ENCODE data around the gene FPR3. TPM values are rescaled to one million over a fixed set of nuclear protein-coding genes. Genes with fewer than 3 reads are reported as not detected.

Gene FPR3
- total RNA-seq, 1 experiment from 2014 or later: not detected

DNA sequence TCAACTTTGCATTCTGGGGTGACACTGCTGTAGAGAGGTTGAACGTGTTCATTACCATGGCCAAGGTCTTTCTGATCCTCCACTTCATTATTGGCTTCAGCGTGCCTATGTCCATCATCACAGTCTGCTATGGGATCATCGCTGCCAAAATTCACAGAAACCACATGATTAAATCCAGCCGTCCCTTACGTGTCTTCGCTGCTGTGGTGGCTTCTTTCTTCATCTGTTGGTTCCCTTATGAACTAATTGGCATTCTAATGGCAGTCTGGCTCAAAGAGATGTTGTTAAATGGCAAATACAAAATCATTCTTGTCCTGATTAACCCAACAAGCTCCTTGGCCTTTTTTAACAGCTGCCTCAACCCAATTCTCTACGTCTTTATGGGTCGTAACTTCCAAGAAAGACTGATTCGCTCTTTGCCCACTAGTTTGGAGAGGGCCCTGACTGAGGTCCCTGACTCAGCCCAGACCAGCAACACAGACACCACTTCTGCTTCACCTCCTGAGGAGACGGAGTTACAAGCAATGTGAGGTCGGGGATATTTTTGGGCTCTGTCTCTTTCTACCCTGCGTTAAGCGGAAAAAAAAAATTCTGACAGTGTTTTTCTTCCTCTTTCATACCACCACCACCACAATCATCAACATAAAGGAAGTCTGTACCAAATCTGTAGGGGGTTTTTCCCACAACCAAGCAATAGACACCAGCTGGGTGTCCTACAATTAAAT lies 29.5 kb downstream of the FPR3 start:
- H3K36me3 Mint-ChIP-seq (ENCODE audit: insufficient read depth in 1 of 3, low read depth in 3 of 3): peaks cover 0 to 37% (median 5%) of the 10 kb centered on the region in 3 experiments; a peak in 6 of 7 replicates
- WGBS (ENCODE audit: extremely low coverage, insufficient read length, low lambda C conversion rate): no CpG with 5 or more reads among the region's 13 CpGs
- H3K27me3 ChIP-seq (ENCODE audit: insufficient read depth, low read length): no peaks in the 10 kb centered on the region

More for the DNA sequence above, 29.5 kb downstream of the FPR3 start:
- Histone ChIP-seq H3K4me2 (ENCODE audit: insufficient read depth, insufficient read length, low read length) (no peak overlapping the region), H2BK20ac (ENCODE audit: low read depth, low read length, poor library complexity, severe bottlenecking) (no peak overlapping the region), H3K18ac (ENCODE audit: insufficient read length, low read depth, low read length) (no peak overlapping the region), H3K79me1 (ENCODE audit: insufficient read depth, low read depth, low read length, poor library complexity, severe bottlenecking) (no peaks in the 10 kb centered on the region), H2BK12ac (ENCODE audit: insufficient read length, low read depth, low read length) (no peak overlapping the region), H3K9ac (ENCODE audit: extremely low read depth, insufficient read length, low read length) (no peak overlapping the region), H4K20me1 (ENCODE audit: control insufficient read depth, insufficient read depth, insufficient read length) (no peaks in the 10 kb centered on the region), H3K27ac (ENCODE audit: insufficient read length, low read depth, low read length) (no peak overlapping the region), H3K14ac (ENCODE audit: insufficient read depth, low read length) (no peak overlapping the region), H3K4ac (ENCODE audit: low read depth, low read length) (no peak overlapping the region), H2AK5ac (ENCODE audit: insufficient read length, low read length) (no peak overlapping the region), H4K5ac (ENCODE audit: insufficient read length, low read depth, low read length) (no peak overlapping the region), H3K9me3 (ENCODE audit: control insufficient read depth, low read depth, low read length) (peaks cover 33% of the 10 kb centered on the region), H3K79me2 (ENCODE audit: insufficient read depth, low read length) (no peaks in the 10 kb centered on the region), H2BK5ac (ENCODE audit: insufficient read length, low read length) (no peak overlapping the region), H2BK15ac (ENCODE audit: low read depth, low read length) (no peak overlapping the region), H3K23me2 (ENCODE audit: insufficient read length, low read depth, low read length, poor library complexity, severe bottlenecking) (no peaks in the 10 kb centered on the region), H3K56ac (ENCODE audit: insufficient read length, low read depth, low read length) (no peak overlapping the region), H4K91ac (ENCODE audit: insufficient read length, low read depth, low read length) (no peak overlapping the region), H2AFZ (ENCODE audit: low read length) (no peak overlapping the region), H3K23ac (ENCODE audit: insufficient read length, low read depth, low read length) (no peak overlapping the region), H3K4me1 (ENCODE audit: insufficient read depth, low read length) (no peaks in the 10 kb centered on the region), H4K8ac (replicated peaks; ENCODE audit: insufficient read length, low read depth, low read length) (no peak overlapping the region), H3T11ph (ENCODE audit: low read length) (no peak overlapping the region), H2BK120ac (ENCODE audit: low read depth, low read length, poor library complexity, severe bottlenecking) (no peak overlapping the region)
- DNase-seq: no peak
- no peaks in the 10 kb centered on the region for H3K4me1 Mint-ChIP-seq
- peaks cover 5% of the 10 kb centered on the region for H3K27me3 Mint-ChIP-seq (ENCODE audit: low read depth)
- TF ChIP-seq, protein P1, sequence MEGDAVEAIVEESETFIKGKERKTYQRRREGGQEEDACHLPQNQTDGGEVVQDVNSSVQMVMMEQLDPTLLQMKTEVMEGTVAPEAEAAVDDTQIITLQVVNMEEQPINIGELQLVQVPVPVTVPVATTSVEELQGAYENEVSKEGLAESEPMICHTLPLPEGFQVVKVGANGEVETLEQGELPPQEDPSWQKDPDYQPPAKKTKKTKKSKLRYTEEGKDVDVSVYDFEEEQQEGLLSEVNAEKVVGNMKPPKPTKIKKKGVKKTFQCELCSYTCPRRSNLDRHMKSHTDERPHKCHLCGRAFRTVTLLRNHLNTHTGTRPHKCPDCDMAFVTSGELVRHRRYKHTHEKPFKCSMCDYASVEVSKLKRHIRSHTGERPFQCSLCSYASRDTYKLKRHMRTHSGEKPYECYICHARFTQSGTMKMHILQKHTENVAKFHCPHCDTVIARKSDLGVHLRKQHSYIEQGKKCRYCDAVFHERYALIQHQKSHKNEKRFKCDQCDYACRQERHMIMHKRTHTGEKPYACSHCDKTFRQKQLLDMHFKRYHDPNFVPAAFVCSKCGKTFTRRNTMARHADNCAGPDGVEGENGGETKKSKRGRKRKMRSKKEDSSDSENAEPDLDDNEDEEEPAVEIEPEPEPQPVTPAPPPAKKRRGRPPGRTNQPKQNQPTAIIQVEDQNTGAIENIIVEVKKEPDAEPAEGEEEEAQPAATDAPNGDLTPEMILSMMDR (conservative IDR thresholded peaks at IDR 0.05): no peak
- H3K27ac Mint-ChIP-seq: no peak overlapping the region
- H3K4me3 Mint-ChIP-seq: no peak overlapping the region
- peaks cover 95 to 97% of the 10 kb centered on the region in 2 experiments for H3K9me3 Mint-ChIP-seq

Data from H9 (cell line).